ENCODE measurements around the gene ULK4.
"Not testable (repeated sequence)": the region's sequence is repeated elsewhere in the genome, so short reads cannot be mapped to it uniquely, and the experiment has no call there.

The ULK4 gene

DNA sequence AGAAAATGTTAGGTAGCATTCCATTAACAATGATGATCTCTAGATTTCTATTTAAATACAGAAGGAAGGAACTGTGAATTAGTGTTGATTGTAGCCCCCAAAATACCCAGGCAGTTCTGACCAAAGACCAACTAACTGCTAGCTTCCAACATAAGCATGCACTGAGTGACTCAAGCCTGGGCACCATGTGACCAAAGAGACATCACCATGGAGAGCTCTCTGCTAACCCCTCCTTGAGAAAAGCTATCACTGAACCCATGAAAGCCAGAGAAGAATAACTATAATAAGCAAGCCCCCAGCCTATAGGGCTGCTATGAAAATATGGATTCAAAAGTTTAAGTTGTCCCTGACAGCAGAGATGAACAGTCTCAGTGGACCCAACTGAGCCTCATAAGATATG is 310.2 kb downstream of the ULK4 start:
- H3K27ac ChIP-seq: no peak overlapping the region
- TF ChIP-seq, protein P1, sequence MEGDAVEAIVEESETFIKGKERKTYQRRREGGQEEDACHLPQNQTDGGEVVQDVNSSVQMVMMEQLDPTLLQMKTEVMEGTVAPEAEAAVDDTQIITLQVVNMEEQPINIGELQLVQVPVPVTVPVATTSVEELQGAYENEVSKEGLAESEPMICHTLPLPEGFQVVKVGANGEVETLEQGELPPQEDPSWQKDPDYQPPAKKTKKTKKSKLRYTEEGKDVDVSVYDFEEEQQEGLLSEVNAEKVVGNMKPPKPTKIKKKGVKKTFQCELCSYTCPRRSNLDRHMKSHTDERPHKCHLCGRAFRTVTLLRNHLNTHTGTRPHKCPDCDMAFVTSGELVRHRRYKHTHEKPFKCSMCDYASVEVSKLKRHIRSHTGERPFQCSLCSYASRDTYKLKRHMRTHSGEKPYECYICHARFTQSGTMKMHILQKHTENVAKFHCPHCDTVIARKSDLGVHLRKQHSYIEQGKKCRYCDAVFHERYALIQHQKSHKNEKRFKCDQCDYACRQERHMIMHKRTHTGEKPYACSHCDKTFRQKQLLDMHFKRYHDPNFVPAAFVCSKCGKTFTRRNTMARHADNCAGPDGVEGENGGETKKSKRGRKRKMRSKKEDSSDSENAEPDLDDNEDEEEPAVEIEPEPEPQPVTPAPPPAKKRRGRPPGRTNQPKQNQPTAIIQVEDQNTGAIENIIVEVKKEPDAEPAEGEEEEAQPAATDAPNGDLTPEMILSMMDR (conservative IDR thresholded peaks at IDR 0.05): no peak
- no peak for TF ChIP-seq ZFX (IDR thresholded peaks at IDR 0.05)

DNA sequence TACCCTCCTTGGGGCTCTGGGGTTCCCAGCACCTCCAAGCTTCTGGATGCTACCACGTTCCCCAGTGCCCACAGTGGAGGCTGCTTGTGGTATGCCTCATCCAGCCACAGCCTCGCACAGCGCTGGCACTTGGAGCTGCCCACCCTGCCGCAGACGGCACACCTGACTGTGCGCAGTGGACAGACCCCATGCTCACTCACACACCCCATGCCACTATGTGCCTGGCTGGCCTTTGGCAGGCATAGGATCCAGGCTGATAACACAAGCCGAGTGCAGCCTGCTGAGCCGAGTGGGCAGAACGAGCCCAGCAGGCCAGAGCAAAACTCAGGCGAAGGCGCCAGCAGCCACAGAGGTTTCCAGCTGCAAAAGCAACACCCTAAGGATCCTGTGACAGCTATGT is 311.5 kb downstream of the ULK4 start:
- H3K27ac ChIP-seq: no peak overlapping the region
- TF ChIP-seq ZFX (IDR thresholded peaks at IDR 0.05): no peak
- TF ChIP-seq, protein P1 (conservative IDR thresholded peaks at IDR 0.05): no peak

DNA sequence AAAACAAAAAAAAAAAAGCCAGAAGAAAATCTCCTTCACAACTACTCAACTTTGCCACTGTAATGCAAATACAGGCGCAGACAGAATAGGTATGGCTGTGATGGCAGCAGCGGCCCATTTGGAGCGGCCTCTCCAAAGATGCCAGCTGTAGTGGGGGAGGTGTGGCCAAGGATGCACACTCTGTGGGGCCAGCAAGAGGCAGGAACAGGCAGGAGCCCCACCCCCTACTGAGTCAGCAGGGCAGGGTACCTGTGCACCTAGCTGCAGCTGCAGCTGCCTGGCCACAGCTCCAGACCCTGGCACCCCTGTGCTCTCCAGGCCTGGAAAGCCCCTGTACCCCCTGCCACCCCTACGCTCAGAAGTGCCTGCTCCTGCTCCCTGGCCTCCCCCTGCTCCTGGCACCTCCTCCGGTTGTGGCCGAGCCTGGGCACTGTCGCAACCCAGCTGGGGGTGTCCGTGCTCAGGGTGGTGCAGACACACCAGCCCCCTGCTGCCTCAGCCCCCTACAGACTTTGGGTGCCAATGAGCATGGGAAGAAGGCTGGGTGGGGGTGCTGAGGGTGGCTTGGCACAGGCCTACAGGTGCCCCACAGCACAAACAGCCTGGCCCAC is 312.7 kb downstream of the ULK4 start:
- no peak overlapping the region for H3K27ac ChIP-seq
- TF ChIP-seq, protein P1 (conservative IDR thresholded peaks at IDR 0.05): no peak
- no peak for TF ChIP-seq ZFX (IDR thresholded peaks at IDR 0.05)

DNA sequence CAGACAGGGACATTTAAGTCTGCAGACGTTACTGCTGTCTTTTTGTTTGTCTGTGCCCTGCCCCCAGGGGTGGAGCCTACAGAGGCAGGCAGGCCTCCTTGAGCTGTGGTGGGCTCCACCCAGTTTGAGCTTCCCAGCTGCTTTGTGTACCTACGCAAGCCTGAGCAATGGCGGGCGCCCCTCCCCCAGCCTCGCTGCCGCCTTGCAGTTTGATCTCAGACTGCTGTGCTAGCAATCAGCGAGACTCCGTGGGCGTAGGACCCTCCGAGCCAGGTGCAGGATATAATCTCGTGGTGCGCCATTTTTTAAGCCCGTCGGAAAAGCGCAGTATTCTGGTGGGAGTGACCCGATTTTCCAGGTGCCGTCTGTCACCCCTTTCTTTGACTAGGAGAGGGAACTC is 314.2 kb downstream of the ULK4 start:
- H3K27ac ChIP-seq: not testable (repeated sequence)

DNA sequence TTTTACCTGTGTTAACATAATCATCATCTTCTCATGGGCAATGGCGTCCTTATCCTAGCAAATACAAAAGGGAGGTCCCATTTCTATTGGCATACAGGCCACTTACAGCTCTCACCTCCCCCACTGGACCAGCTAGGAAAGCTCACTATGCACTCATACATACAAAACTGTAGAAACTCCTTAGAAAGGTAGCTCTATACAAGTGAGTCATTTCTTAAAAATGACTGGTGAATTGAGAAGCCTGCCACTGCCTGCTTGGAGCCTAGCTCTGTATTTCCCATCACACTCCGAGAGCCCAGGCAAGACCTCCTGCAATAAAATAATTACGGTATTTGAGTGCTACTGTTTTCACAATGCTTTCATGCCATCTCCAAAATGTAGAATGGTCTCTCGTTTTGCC is 321.8 kb downstream of the ULK4 start:
- TF ChIP-seq ZFX (IDR thresholded peaks at IDR 0.05): no peak
- TF ChIP-seq, protein P1 (conservative IDR thresholded peaks at IDR 0.05): no peak
- no peak overlapping the region for H3K27ac ChIP-seq

DNA sequence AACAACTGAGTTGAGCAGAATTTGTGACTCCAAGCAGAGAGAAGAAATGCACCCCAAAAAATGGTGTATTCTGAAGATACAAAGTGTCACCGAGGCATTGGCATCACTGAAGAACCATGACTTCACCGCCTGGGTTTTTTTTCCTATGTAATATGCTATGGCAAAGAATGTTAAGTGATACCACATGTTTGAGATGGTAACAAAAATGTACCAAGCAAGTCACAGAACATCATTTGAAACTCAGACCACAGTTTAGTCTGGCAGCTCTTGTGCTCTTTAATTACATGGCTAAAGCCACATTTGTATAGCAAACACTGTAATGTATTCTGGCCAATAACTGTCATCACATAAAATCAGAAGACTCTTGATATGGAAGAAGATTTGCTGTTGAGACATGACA is 323.5 kb downstream of the ULK4 start:
- H3K27ac ChIP-seq: no peak overlapping the region
- TF ChIP-seq ZFX (IDR thresholded peaks at IDR 0.05): no peak
- TF ChIP-seq, protein P1 (conservative IDR thresholded peaks at IDR 0.05): no peak

DNA sequence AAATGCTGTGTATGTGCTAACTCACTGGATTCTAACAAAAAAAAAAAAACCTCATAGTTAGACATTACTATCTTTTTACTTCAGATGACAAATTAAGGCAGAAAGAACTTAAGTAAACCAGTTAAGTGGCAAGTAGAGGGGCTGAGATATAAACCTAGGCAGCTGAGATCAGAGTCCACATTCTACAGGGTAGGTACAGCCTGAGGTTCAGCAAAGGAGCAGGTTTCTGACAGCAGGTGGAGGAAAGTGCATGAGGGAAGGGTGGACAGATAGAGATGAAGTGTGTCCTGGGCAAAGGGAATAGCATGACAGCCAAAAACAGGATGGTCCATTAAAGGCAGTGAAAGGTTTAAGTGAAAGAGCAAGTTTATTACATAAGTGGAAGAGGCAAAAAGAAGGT is 329.2 kb downstream of the ULK4 start:
- no peak for TF ChIP-seq ZFX (IDR thresholded peaks at IDR 0.05)
- TF ChIP-seq, protein P1 (conservative IDR thresholded peaks at IDR 0.05): no peak

DNA sequence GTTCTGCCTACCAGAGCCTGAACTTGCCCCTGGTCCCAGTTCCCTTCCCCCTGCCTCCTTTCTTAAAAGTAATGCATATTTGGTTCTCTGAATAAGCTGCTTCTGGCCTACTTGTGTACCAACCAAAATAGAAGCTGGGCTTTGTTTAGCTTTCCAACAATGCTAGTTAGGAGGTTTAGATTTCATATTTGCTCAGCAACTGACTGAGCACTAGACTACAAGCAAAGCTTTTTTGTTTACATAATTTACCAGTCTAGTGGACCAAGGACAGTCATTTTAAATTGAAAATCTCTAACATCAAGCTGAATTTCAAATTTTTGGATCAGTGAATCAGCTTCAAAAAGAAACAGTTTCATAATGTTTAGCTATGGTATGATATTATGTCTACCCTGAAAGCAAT is 331.2 kb downstream of the ULK4 start:
- TF ChIP-seq ZFX (IDR thresholded peaks at IDR 0.05): no peak
- TF ChIP-seq, protein P1 (conservative IDR thresholded peaks at IDR 0.05): no peak
- no peak overlapping the region for H3K27ac ChIP-seq

More for the DNA sequence above, 329.2 kb downstream of the ULK4 start:
- H3K27ac ChIP-seq: no peak overlapping the region

Data from C4-2B (cell line).